PFSK-1 (cell line): ENCODE measurements around the gene HOXB6.

Experiments used
- FOXP2 ChIP-seq: optimal IDR thresholded peaks from 2 replicates; pipeline ENCODE3; 2011; ENCODE audit warnings: borderline replicate concordance, control low read depth, inconsistent platforms; ENCODE audit not compliant: insufficient read depth; ENCODE audit errors: extremely low read length, extremely low read depth
- POLR2AphosphoS5 ChIP-seq: IDR thresholded peaks from 2 replicates; pipeline ENCODE4 v1.6.1; 2012; ENCODE audit warnings: low read depth, mild to moderate bottlenecking, control low read depth, low read length, moderate library complexity
- SIN3A ChIP-seq: IDR thresholded peaks from 2 replicates; pipeline ENCODE4 v1.6.1; 2012; ENCODE audit warnings: mild to moderate bottlenecking, low read length, moderate library complexity, borderline replicate concordance; ENCODE audit not compliant: insufficient read depth
- TAF1 ChIP-seq: IDR thresholded peaks from 2 replicates; pipeline ENCODE4 v1.6.1; 2012; ENCODE audit warnings: low read length, control low read depth, borderline replicate concordance; ENCODE audit not compliant: insufficient read depth
- TF ChIP-seq, protein P1 (sequence below), 2 experiments: IDR thresholded peaks; 2 replicates each; pipeline versions ENCODE4 v1.6.1 to v1.8.0; 2011 to 2012; ENCODE audit warnings: low read depth in 2 of 2, low read length in 2 of 2, control low read depth in 1 of 2, inconsistent platforms in 1 of 2, mild to moderate bottlenecking in 1 of 2, moderate library complexity in 1 of 2; ENCODE audit not compliant: insufficient read depth in 1 of 2

Gene HOXB6

DNA sequence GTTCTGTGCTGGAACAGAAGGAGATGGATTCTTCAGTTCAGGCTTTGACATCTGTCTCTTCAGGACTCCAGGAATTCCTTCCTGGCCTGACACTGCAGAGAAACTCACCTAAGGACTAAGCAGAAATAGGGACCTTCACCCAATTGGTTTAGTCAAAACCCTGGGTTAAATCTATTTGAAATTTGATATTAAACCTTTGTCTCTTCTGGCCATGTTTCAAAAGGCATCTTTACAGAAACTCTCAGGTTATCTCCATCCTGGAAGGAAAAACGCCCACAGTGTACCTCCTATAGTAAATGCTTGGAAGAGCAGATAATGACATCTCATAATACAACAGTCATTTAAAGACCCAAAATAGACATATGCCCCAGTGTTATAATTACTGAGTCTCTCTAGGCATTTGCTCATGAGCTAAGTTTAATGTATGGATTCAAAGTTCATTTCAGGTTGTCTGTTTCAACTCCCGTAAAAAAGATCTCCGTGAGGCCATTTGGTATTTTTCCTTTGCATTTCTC lies 21.0 kb downstream of the HOXB6 start:
- TF ChIP-seq FOXP2, result no peak
- TF ChIP-seq POLR2AphosphoS5, result no peak
- TF ChIP-seq, protein P1, sequence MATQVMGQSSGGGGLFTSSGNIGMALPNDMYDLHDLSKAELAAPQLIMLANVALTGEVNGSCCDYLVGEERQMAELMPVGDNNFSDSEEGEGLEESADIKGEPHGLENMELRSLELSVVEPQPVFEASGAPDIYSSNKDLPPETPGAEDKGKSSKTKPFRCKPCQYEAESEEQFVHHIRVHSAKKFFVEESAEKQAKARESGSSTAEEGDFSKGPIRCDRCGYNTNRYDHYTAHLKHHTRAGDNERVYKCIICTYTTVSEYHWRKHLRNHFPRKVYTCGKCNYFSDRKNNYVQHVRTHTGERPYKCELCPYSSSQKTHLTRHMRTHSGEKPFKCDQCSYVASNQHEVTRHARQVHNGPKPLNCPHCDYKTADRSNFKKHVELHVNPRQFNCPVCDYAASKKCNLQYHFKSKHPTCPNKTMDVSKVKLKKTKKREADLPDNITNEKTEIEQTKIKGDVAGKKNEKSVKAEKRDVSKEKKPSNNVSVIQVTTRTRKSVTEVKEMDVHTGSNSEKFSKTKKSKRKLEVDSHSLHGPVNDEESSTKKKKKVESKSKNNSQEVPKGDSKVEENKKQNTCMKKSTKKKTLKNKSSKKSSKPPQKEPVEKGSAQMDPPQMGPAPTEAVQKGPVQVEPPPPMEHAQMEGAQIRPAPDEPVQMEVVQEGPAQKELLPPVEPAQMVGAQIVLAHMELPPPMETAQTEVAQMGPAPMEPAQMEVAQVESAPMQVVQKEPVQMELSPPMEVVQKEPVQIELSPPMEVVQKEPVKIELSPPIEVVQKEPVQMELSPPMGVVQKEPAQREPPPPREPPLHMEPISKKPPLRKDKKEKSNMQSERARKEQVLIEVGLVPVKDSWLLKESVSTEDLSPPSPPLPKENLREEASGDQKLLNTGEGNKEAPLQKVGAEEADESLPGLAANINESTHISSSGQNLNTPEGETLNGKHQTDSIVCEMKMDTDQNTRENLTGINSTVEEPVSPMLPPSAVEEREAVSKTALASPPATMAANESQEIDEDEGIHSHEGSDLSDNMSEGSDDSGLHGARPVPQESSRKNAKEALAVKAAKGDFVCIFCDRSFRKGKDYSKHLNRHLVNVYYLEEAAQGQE (IDR thresholded peaks at IDR 0.05; ENCODE audit: insufficient read depth in 1 of 2, low read depth in 2 of 2, low read length in 2 of 2), result no peak
- TF ChIP-seq SIN3A, result no peak
- TF ChIP-seq TAF1, result no peak

DNA sequence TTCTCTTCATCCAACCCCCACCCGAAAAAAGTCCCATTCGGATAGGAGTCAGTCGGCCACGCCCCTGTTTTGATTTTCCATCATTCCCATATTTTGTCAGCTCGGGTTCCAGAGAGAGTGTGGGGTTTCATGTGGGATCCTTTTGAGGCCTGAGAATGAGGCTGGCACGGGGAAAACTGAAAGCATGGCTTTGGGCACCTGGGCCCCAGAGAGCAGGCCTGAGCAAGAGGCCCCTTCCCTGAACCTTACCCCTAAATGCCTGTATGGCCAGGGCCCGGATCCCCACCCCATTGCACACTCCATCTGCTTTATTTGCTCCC lies 22.1 kb downstream of the HOXB6 start:
- no peak for TF ChIP-seq FOXP2

DNA sequence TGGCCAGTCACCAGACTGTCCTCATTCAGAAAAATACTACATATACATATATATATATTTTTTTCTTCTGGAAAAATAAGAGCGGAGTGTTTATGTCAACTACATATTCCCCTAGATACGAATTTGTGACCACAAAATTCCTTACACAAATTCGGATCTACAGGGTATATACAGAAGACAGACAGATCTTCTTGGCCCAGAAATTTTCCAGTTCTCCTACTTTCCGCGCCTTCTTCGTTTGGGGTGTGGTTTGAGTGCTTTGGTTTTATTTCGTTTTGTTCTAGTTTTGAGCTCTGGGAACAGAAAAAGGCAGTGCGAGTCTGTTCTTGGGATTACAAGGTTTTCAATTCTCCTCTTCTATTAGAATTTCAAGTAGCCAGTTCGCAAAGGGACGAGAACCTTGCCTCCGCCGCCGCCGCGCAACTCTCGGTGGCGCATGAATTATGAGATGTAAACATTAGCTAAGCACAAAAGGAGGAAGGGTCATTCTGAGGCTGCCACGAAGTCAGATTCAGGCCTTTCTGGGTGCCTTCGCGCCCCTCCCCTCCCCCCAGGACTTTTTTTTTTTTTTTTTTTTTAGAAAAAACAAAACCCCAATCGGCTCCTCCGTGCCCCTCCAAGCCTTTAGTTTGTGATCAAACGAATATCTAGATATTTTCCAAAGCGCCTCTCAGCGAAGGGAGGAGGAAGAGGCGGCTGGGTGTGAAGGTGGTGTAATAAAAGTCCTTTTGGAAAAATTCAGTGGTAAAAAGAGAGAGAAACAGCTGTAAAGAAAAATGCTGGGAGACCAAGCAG lies 24.8 kb downstream of the HOXB6 start:
- TF ChIP-seq, protein P1 (IDR thresholded peaks at IDR 0.05; ENCODE audit: insufficient read depth in 1 of 2, low read depth in 2 of 2, low read length in 2 of 2), result no peak
- TF ChIP-seq SIN3A, result no peak

DNA sequence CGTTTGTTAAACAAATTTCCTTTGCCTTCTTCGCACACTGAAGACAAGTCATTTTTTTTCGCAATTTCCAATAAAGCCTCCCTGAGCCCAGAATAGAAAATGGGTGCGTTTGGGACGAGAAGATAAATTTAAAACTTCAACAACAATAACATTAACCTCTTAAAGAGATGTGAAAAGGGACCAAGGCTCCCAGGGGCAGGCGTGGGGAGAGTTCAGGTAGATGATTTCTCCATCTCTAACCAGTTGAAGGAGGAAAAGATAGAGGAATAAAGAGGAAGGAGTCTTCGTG lies 25.4 kb downstream of the HOXB6 start:
- TF ChIP-seq FOXP2, result no peak
- TF ChIP-seq SIN3A, result no peak
- TF ChIP-seq, protein P1 (IDR thresholded peaks at IDR 0.05; ENCODE audit: insufficient read depth in 1 of 2, low read depth in 2 of 2, low read length in 2 of 2), result no peak
- no peak for TF ChIP-seq TAF1
- no peak for TF ChIP-seq POLR2AphosphoS5

DNA sequence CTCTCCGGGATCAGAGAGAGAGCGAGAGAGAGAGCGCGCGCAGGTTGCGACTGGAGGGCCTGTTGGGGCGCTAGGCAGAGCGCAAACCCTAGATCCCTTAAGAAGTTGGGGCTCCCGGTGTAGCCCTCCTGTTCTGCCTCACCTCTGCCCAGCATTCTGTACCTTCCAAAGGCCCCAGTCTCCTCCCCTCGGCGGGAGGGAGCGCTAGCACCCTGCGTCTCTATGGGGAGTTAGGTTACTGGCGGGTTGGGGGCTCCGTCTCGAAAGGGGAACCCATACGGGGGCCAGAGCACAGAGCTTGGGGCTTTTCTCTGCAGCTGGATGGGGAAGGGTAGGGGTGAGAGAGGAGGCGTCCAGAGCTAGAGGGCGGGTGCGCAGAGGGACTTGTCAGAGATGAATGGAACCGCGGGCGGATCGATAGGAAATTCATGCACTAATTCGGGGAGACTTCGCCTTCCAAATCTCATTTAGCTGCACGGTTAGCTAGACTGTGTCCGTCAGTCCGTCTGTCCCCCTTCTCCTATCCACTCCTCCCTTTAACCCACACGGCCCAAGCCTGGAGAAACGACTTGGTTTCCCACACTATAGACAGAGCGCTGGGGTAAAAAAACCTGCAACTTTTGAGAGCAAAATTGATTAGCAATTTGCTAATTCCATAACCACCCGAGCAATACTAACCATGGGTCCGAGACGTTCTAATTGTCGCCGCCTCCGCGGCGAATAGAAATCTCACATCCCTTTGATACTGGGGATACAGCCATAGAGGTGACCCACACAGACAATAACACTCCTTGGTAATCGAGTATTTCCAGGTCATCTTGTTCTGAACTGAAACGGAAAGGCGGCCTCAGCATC lies 25.9 kb downstream of the HOXB6 start:
- no peak for TF ChIP-seq FOXP2
- TF ChIP-seq SIN3A, result no peak
- no peak for TF ChIP-seq POLR2AphosphoS5
- TF ChIP-seq, protein P1 (IDR thresholded peaks at IDR 0.05; ENCODE audit: insufficient read depth in 1 of 2, low read depth in 2 of 2, low read length in 2 of 2), result no peak
- no peak for TF ChIP-seq TAF1
